GM18951 (cell line): ENCODE data around the gene DNAJC15.
"Not testable (repeated sequence)": the region's sequence is repeated elsewhere in the genome, so short reads cannot be mapped to it uniquely, and the experiment has no call there.

ENCODE experiments used
- POLR2A ChIP-seq: IDR thresholded peaks from 4 replicates; pipeline ENCODE4 v1.6.1; 2011; ENCODE audit warnings: mild to moderate bottlenecking; ENCODE audit not compliant: insufficient read length, insufficient read depth; ENCODE audit errors: extremely low read depth
- in situ Hi-C: fragments of 300-500 bp; cut with MboI; formaldehyde crosslinking; loops from one replicate; pipeline ENCODE4 v1.12.0; 2022; ENCODE audit warnings: low sequenced_read_pairs, mixed read lengths, inconsistent platforms; ENCODE audit not compliant: unreplicated experiment

DNAJC15 gene

GRCh38 chr13:43021926-43022670 is 1.3 kb upstream of the DNAJC15 start:
- TF ChIP-seq POLR2A, result no peak
- in situ Hi-C loops, result no loop called here

DNA sequence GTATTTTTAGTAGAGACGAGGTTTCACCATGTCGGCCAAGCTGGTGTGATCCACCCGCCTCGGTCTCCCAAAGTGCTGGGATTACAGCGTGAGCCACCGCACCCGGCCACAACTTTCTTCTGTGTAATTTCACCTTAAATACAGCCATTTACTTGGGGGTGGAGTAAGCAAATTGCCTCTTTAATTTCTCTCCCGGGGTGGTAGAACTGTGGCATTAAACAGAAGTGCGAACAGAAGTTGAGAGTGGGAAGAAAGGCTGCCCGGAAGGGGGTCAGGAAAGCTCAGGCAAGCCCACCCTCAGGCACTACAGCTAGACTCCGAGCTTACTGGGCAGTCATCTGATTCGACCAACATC is 475 bp upstream of the DNAJC15 start:
- in situ Hi-C loops, result no loop called here

GRCh38 chr13:43026262-43026661 is 2.9 kb downstream of the DNAJC15 start:
- no peak for TF ChIP-seq POLR2A
- in situ Hi-C loops, result no loop called here

More for the DNA sequence above, 475 bp upstream of the DNAJC15 start:
- no peak for TF ChIP-seq POLR2A

DNA sequence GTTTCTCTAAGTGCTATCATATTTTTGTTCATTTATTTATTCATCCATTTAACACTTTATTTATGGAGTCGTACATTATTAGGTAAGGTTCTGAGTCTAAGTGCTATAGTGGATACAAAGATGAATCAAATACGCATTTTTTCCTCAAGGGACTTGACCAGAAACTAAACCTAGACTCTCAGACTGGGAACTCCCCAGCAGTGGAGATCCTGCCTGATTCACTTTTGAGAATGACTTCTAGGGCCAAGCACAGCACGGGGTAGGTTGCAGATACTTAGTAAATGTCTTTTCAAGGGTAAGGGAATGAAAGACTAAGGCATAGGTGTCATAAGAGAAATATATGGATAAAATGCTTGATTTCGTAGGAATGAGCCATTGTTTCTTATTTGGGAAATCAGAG is 7.2 kb downstream of the DNAJC15 start:
- in situ Hi-C loops, result no loop called here
- no peak for TF ChIP-seq POLR2A

- TF ChIP-seq POLR2A, result no peak
- in situ Hi-C loops, result no loop called here
Observed at GRCh38 chr13:43031881-43032280, 8.5 kb downstream of the DNAJC15 start.

GRCh38 chr13:43033038-43033437 is 9.7 kb downstream of the DNAJC15 start:
- no peak for TF ChIP-seq POLR2A
- in situ Hi-C loops, result no loop called here

DNA sequence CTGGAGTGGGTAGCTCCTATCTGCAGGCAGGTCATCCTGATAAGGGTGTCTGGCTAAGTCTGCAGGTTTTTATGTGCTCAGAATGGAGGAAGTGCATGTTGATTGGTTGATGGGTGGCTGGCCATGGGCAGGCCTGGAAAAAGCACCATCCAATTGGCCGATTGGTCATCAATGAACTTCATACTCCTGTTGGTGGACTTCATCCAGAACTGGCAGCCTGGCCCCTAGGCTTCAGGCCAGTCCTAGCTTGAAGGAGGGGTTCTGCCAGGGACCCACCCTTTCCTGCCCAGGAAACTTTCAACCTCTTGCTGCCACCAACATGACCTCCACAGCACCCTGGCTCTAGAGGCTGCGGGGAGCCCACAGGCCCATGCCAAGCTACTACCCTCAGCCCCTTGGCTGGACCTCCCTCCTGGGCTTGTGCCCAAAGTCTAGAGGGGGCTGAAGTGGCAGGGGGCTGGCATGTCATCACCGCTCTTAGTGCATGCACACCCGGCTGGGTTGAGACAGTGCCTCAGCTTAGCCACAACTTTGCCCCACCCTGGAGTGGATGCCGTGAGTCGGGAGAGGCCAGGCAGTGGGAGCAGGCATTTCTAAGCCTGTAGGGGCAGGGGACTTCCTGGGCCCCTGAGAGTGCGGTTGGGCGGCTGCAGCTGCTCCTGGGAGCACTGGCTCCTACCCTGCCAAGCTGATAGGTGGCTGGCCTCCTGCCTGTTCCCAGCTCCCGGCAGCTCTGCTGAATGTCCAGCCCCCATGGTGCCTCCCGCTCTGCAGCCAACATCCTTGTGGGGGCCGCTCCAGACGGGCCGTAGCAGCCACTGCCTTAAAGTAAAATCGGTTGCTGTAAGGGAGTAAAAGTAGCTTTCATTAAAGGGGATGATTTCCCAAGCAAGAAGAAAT is 13.2 kb downstream of the DNAJC15 start:
- in situ Hi-C loops, result no loop called here
- no peak for TF ChIP-seq POLR2A

- in situ Hi-C loops, result no loop called here
- no peak for TF ChIP-seq POLR2A
Observed at GRCh38 chr13:43039966-43040365, 16.6 kb downstream of the DNAJC15 start.

DNA sequence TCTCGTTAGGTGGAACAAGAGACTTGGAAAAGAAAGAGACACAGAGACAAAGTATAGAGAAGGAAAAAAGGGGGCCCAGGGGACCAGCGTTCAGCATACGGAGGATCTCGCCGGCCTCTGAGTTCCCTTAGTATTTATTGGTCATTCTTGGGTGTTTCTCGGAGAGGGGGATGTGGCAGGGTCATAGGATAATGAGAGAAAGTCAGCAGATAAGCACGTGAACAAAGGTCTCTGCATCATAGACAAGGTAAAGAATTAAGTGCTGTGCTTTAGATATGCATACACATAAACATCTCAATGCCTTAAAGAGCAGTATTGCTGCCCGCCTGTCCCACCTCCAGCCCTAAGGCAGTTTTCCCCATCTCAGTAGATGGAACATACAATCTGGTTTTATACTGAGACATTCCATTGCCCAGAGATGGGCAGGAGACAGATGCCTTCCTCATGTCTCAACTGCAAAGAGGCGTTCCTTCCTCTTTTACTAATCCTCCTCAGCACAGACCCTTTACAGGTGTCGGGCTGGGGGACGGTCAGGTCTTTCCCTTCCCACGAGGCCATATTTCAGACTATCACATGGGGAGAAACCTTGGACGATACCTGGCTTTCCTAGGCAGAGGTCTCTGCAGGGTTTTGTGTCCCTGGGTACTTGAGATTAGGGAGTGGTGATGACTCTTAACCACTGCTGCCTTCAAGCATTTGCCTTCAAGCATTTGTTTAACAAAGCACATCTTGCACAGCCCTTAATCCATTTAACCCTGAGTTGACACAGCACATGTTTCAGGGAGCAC is 17.4 kb downstream of the DNAJC15 start:
- in situ Hi-C loops, result not testable (repeated sequence)

DNA sequence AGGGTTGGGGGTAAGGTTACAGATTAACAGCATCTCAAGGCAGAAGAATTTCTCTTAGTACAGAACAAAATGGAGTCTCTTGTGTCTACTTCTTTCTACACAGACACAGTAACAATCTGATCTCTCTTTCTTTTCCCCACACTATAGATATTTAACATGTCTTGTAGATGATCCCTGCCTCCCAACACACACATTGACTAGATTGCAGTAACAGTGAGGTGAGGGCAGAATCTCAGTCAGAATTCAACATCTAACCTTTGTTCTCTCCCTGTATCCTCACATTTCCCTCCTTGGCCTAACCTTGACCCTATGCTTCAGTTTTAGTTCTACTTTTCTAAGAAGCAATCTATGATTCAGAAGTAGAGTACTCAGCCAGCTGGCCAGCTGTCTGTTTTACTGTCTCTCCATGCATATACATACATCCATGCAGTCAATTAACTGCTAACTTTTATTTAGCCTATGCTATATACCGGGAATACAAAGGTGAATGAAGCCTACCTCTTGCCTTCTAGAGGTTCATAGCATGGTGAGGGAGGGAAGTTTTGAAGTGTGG is 18.1 kb downstream of the DNAJC15 start:
- in situ Hi-C loops, result no loop called here

DNA sequence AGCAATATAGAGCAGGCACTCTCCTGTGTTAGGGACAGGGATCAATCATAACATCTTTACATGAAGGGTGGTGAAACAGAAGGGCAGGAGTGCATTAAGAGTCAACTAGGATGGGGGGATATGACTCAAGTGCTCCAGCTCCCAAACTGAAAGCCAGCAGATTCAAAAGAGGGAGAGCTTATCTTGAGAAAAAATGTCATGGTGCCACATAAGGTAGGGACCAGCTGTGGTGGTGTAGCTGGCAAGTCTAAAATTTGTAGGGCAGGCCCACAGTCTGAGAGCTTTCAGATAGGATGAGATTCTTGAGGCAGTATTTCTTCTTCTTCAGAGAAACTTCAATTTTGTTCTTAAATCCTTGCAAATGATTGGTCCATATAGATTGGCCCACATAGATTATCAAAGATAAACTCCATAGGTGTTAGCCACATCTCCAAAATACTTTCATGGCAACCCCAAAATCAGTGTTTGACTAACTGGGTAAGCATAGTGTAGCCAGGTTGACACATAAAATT is 19.1 kb downstream of the DNAJC15 start:
- TF ChIP-seq POLR2A, result no peak
- in situ Hi-C loops, result no loop called here

More for the DNA sequence above, 18.1 kb downstream of the DNAJC15 start:
- TF ChIP-seq POLR2A, result no peak

DNA sequence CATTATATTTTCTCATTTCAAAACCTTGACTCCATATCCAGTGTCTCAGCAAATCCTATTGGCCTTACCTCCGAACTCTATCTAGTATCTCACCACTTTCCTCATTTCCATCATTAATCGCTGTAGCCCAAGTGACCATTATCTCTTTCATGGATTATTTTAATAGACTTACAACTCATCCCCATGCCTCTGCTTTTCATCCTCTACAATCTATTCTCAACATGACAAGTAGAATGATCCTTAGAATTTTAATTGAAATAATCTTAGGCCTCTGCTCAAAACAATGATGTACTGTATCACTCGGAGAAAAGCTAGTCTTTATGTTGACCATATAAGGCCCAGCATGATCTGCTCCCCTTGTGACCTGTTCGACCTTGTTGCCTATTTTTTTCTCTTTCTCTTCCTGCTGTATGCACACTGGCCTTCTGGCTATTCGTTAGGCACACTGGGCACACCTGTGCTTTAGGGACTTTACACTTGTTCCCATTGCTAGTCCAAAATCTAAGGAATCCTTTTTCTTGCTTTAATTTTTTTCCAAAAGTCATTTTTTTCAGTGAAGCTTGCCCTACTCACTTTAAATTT is 21.4 kb downstream of the DNAJC15 start:
- TF ChIP-seq POLR2A, result no peak
- in situ Hi-C loops, result no loop called here

GRCh38 chr13:43045302-43045773 is 22.0 kb downstream of the DNAJC15 start:
- in situ Hi-C loops, result not testable (repeated sequence)
